H1 (cell line): ENCODE results near the gene RTEL1. TPM values are rescaled to one million over a fixed set of nuclear protein-coding genes. Genes with fewer than 3 reads are reported as not detected.

Experiments used
- CTCF ChIA-PET: fragments of 300-600 bp; sonication (Branson Sonifier 250); formaldehyde crosslinking; loops from one replicate; lab custom pipeline; 2021; ENCODE audit not compliant: partially characterized antibody; lab: Charles Lee
- POLR2A ChIA-PET: fragments of 300-600 bp; sonication (Branson Sonifier 250); formaldehyde crosslinking; loops from one replicate; lab custom pipeline; 2021; ENCODE audit warnings: inconsistent platforms; ENCODE audit not compliant: partially characterized antibody; lab: Charles Lee
- DNase-seq, 2 experiments: peaks; one replicate each; pipeline versions ENCODE4 v3.0.0 to v3.0.0-alpha.2; 2010 to 2022; ENCODE audit warnings: low spot score in 2 of 2, low read depth in 1 of 2, mixed read lengths in 1 of 2
- FAIRE-seq: peaks from 2 replicates; lab custom pipeline; 2011; peaks lifted over from hg19 to GRCh38; lab: Jason Lieb, UNC
- H2AFZ ChIP-seq: 2 replicates; pipeline ENCODE4 v1.8.1; 2012; ENCODE audit warnings: low read length, inconsistent platforms
- H2AK5ac ChIP-seq: 2 replicates; pipeline ENCODE4 v1.6.1; 2013; ENCODE audit warnings: low read depth, low read length
- H2BK120ac ChIP-seq: replicated peaks from 2 replicates; pipeline ENCODE3; 2013; ENCODE audit warnings: low read depth, low read length, inconsistent platforms
- H2BK12ac ChIP-seq: 2 replicates; pipeline ENCODE4 v1.6.1; 2013; ENCODE audit warnings: low read depth, low read length
- H2BK15ac ChIP-seq: 2 replicates; pipeline ENCODE4 v1.6.1; 2013; ENCODE audit warnings: low read length
- H2BK20ac ChIP-seq: 2 replicates; pipeline ENCODE4 v1.6.1; 2013; ENCODE audit warnings: low read length
- H2BK5ac ChIP-seq: 2 replicates; pipeline ENCODE4 v1.6.1; 2013; ENCODE audit warnings: low read depth, low read length
- H3K14ac ChIP-seq: 2 replicates; pipeline ENCODE4 v1.6.1; 2013; ENCODE audit warnings: inconsistent platforms; ENCODE audit not compliant: insufficient read length
- H3K18ac ChIP-seq: 2 replicates; pipeline ENCODE4 v1.6.1; 2013; ENCODE audit warnings: low read length; ENCODE audit errors: extremely low read depth
- H3K23ac ChIP-seq: 2 replicates; pipeline ENCODE4 v1.6.1; 2013; ENCODE audit warnings: inconsistent platforms; ENCODE audit not compliant: insufficient read length
- H3K23me2 ChIP-seq: 2 replicates; pipeline ENCODE4 v1.6.1; 2013; ENCODE audit warnings: low read depth, low read length
- H3K27ac ChIP-seq: 2 replicates; pipeline ENCODE4 v1.6.1; 2011; ENCODE audit warnings: low read depth, low read length, inconsistent platforms
- H3K27me3 ChIP-seq, 4 experiments: replicated peaks in 1 of 4; 1 replicate in 1 of 4; 2 replicates in 3 of 4; pipeline versions ENCODE4 v1.6.1 to v1.8.1; 2011 to 2013; ENCODE audit warnings: low read length in 3 of 4, mild to moderate bottlenecking in 3 of 4, inconsistent platforms in 2 of 4, mixed read lengths in 2 of 4, moderate library complexity in 1 of 4; ENCODE audit not compliant: control insufficient read depth in 3 of 4, insufficient read depth in 3 of 4; ENCODE audit errors: extremely low read depth in 1 of 4
- H3K36me3 ChIP-seq, 4 experiments: 2 replicates each; pipeline versions ENCODE4 v1.6.1 to v1.8.1; 2011 to 2013; ENCODE audit warnings: mild to moderate bottlenecking in 4 of 4, low read length in 3 of 4, moderate library complexity in 2 of 4, control low read depth in 1 of 4, inconsistent platforms in 1 of 4; ENCODE audit not compliant: insufficient read depth in 4 of 4, control insufficient read depth in 2 of 4
- H3K4ac ChIP-seq: replicated peaks from 2 replicates; pipeline ENCODE3; 2013; ENCODE audit warnings: low read length, low read depth, mixed read lengths, inconsistent platforms; ENCODE audit not compliant: insufficient read length
- H3K4me1 ChIP-seq, 4 experiments: replicated peaks in 1 of 4; 1 replicate in 1 of 4; 2 replicates in 3 of 4; pipeline versions ENCODE4 v1.6.1 to v1.8.1; 2011 to 2013; ENCODE audit warnings: low read length in 3 of 4, inconsistent platforms in 2 of 4, mixed read lengths in 1 of 4; ENCODE audit not compliant: insufficient read depth in 4 of 4, control insufficient read depth in 3 of 4
- H3K4me2 ChIP-seq, 2 experiments: 2 replicates each; pipeline versions ENCODE4 v1.6.1 to v1.8.1; 2011 to 2013; ENCODE audit warnings: low read depth in 2 of 2, low read length in 2 of 2, control low read depth in 1 of 2, inconsistent platforms in 1 of 2, mild to moderate bottlenecking in 1 of 2; ENCODE audit not compliant: insufficient read depth in 1 of 2
- H3K4me3 ChIP-seq, 4 experiments: fragments of 200-600, 300-600 bp in 1 of 4; sonication (generic), shearing (Covaris generic), sonication (Bioruptor Twin) in 1 of 4; 2 replicates each; pipeline versions ENCODE4 v1.5.1 to v1.8.1; 2011 to 2016; ENCODE audit warnings: low read length in 4 of 4, low read depth in 3 of 4, control low read depth in 2 of 4, inconsistent platforms in 2 of 4, mild to moderate bottlenecking in 2 of 4, mixed read lengths in 1 of 4, moderate library complexity in 1 of 4; ENCODE audit not compliant: insufficient read depth in 2 of 4; ENCODE audit errors: extremely low read depth in 1 of 4
- H3K56ac ChIP-seq: replicated peaks from 2 replicates; pipeline ENCODE3; 2013; ENCODE audit warnings: low read depth, mild to moderate bottlenecking, mixed read lengths, low read length, inconsistent platforms; ENCODE audit not compliant: insufficient read length
- H3K79me1 ChIP-seq: 2 replicates; pipeline ENCODE4 v1.6.1; 2013; ENCODE audit warnings: low read depth, low read length, control low read depth
- H3K79me2 ChIP-seq, 2 experiments: 2 replicates each; pipeline versions ENCODE4 v1.6.1 to v1.8.1; 2012 to 2013; ENCODE audit warnings: low read length in 2 of 2, mild to moderate bottlenecking in 2 of 2, inconsistent platforms in 1 of 2; ENCODE audit not compliant: insufficient read depth in 2 of 2, control insufficient read depth in 1 of 2
- H3K9ac ChIP-seq, 4 experiments: replicated peaks in 1 of 4; 1 replicate in 1 of 4; 2 replicates in 3 of 4; pipeline versions ENCODE4 v1.6.1 to v1.8.1; 2011 to 2013; ENCODE audit warnings: low read depth in 3 of 4, low read length in 3 of 4, control low read depth in 2 of 4, mild to moderate bottlenecking in 2 of 4, moderate library complexity in 2 of 4, inconsistent platforms in 1 of 4; ENCODE audit errors: extremely low read depth in 1 of 4
- H3K9me3 ChIP-seq, 2 experiments: 2 replicates each; pipeline versions ENCODE4 v1.6.1 to v1.8.1; 2012 to 2013; ENCODE audit warnings: mild to moderate bottlenecking in 2 of 2, moderate library complexity in 2 of 2, control low read depth in 1 of 2, inconsistent platforms in 1 of 2, low read depth in 1 of 2, low read length in 1 of 2, mixed read lengths in 1 of 2; ENCODE audit not compliant: insufficient read depth in 2 of 2
- H4K20me1 ChIP-seq, 2 experiments: replicated peaks in 1 of 2; 2 replicates each; pipeline versions ENCODE3 to v1.8.1; 2011 to 2013; ENCODE audit warnings: inconsistent platforms in 2 of 2, low read length in 2 of 2, mild to moderate bottlenecking in 1 of 2; ENCODE audit not compliant: insufficient read depth in 2 of 2, control insufficient read depth in 1 of 2
- H4K5ac ChIP-seq: 2 replicates; pipeline ENCODE4 v1.6.1; 2013; ENCODE audit warnings: low read length, low read depth, mixed read lengths, inconsistent platforms; ENCODE audit not compliant: insufficient read length
- H4K8ac ChIP-seq: 2 replicates; pipeline ENCODE4 v1.8.0; 2013; ENCODE audit warnings: mild to moderate bottlenecking, moderate library complexity, low read length, inconsistent platforms; ENCODE audit not compliant: insufficient read depth; ENCODE audit errors: extremely low read depth
- H4K91ac ChIP-seq: replicated peaks from 2 replicates; pipeline ENCODE3; 2013; ENCODE audit warnings: low read length, mixed read lengths, inconsistent platforms; ENCODE audit not compliant: insufficient read length
- CHD1 ChIP-seq: IDR thresholded peaks from 2 replicates; pipeline ENCODE4 v1.6.1; 2012; ENCODE audit warnings: low read depth, low read length, improper control_type of control experiment
- CHD2 ChIP-seq: IDR thresholded peaks from 2 replicates; pipeline ENCODE4 v1.6.1; 2012; ENCODE audit warnings: low read length, improper control_type of control experiment
- CTBP2 ChIP-seq: IDR thresholded peaks from 2 replicates; pipeline ENCODE4 v1.7.0; 2011; ENCODE audit warnings: borderline replicate concordance, mild to moderate bottlenecking, moderate library complexity, mixed read lengths, low read length; ENCODE audit not compliant: insufficient read depth, insufficient read length
- SAP30 ChIP-seq: fragments of 300-600 bp; sonication (generic); IDR thresholded peaks from 2 replicates; pipeline ENCODE4 v1.7.1; 2012; ENCODE audit warnings: low read length, moderate library complexity, mild to moderate bottlenecking, inconsistent platforms; ENCODE audit not compliant: insufficient read depth, insufficient replicate concordance
- TAF7 ChIP-seq: optimal IDR thresholded peaks from 2 replicates; pipeline ENCODE3; 2011; ENCODE audit warnings: low read depth, mild to moderate bottlenecking, inconsistent platforms, low read length, moderate library complexity, borderline replicate concordance
- USF2 ChIP-seq: IDR thresholded peaks from 2 replicates; pipeline ENCODE4 v1.6.1; 2011; ENCODE audit warnings: low read length, improper control_type of control experiment
- WGBS, 2 experiments: shearing (Covaris generic) in 1 of 2; methylation state at CpG; one replicate each; pipeline versions ENCODE4 v1.1.6 to v1.1.7; 2013 to 2015; ENCODE audit warnings: low lambda C conversion rate in 2 of 2, mixed read lengths in 2 of 2, inconsistent platforms in 1 of 2, low coverage in 1 of 2, missing lambda C conversion rate in 1 of 2; ENCODE audit not compliant: insufficient replicate concordance in 2 of 2, insufficient coverage in 1 of 2, insufficient read length in 1 of 2; ENCODE audit errors: extremely low coverage in 1 of 2, missing lambda C conversion rate in 1 of 2; 5-methylcytosine and 5-hydroxymethylcytosine counted together
- polyA plus RNA-seq, 7 experiments: library from polyadenylated mRNA; depleted of rRNA in 3 of 7; stranded (reverse) in 5 of 7; unstranded in 2 of 7; fragments of >200 nt in 5 of 7; fragments of 200-250 nt in 2 of 7; gene quantifications; 1 replicate in 5 of 7; 2 replicates in 1 of 7; 4 replicates in 1 of 7; pipeline versions ENCODE4 v1.2.1 to v1.2.3, GENCODE V29; 2011 to 2013; ENCODE audit warnings: missing spikeins in 2 of 7, mixed read lengths in 2 of 7
- total RNA-seq: library from RNA; stranded (reverse); fragmentation: NEBNext Ultra II Directional; extraction: Animal tissue kit (Norgen Biotek cat#: 25700); gene quantifications from 2 replicates; pipeline ENCODE4 v1.2.1, GENCODE V29; 2021
- TF ChIP-seq, protein P1 (sequence below), 3 experiments: IDR thresholded peaks; 1 replicate in 2 of 3; 2 replicates in 1 of 3; pipeline versions ENCODE4 v1.5.1 to v1.6.1; 2011; ENCODE audit warnings: low read length in 3 of 3, mild to moderate bottlenecking in 3 of 3, inconsistent platforms in 2 of 3, low read depth in 1 of 3, moderate library complexity in 1 of 3; ENCODE audit not compliant: insufficient read depth in 1 of 3; ENCODE audit errors: control extremely low read depth in 1 of 3

RTEL1 gene
- total and polyA plus RNA-seq, 2 of the 8 experiments (the other 6 are each of a cell fraction or from before 2014, with no cell fraction given): 16.2 to 37.1 TPM

- Histone ChIP-seq H3K23me2 (no peaks in the 10 kb centered on the region), H2BK12ac (no peak overlapping the region), H4K20me1 (peaks cover 2 to 10% of the 10 kb centered on the region in 2 experiments), H3K27ac (no peak overlapping the region), H4K91ac (no peak overlapping the region), H3K79me2 (no peaks in the 10 kb centered on the region), H2AK5ac (no peak overlapping the region), H3K9ac (no peak overlapping the region), H3K18ac (no peak overlapping the region), H2BK5ac (no peak overlapping the region), H3K36me3 (peaks cover 0 to 31% (median 17%) of the 10 kb centered on the region in 4 experiments; a peak in 6 of 8 replicates), H3K56ac (no peak overlapping the region), H4K5ac (no peak overlapping the region), H4K8ac (peak overlapping the region; percentile 15), H3K14ac (no peak overlapping the region), H2BK120ac (no peak overlapping the region), H3K27me3 (no peaks in the 10 kb centered on the region), H2BK20ac (no peak overlapping the region), H2BK15ac (no peak overlapping the region), H3K4me1 (no peaks in the 10 kb centered on the region), H2AFZ (no peak overlapping the region), H3K4ac (no peak overlapping the region), H3K4me2 (no peak overlapping the region; a peak in 1 of 4 replicates), H3K9me3 (no peaks in the 10 kb centered on the region), H3K4me3 (no peak overlapping the region), H3K79me1 (no peaks in the 10 kb centered on the region; the same call in 1 of the 2 replicates), H3K23ac (no peak overlapping the region)
- DNase-seq (peak in 1 of 2 experiments; percentile 82), FAIRE-seq (no peak)
- 82% methylated on average over 10 of the region's 18 CpGs; no CpG with 5 or more reads in 1 of the 2 experiments for WGBS, 2 experiments
- CTCF ChIA-PET: interaction anchor here (0.7 to 1.5 kb wide), 4 partner anchors 23 to 127 kb away, joined by 3 read pairs; no protein-coding TSS in a partner anchor
- POLR2A ChIA-PET: interaction anchor here (0.7 to 1.0 kb wide), 3 partner anchors 29 to 64 kb away, joined by 3 read pairs; partner anchors contain the start of genes ARFRP1 and ZGPAT
- TF ChIP-seq USF2 (no peak), CHD2 (0 out of 2 replicates have a peak, but pooled peaks have one; percentile 21), SAP30 (no peak), TAF7 (no peak), CHD1 (no peak), CTBP2 (no peak)
- TF ChIP-seq, protein P1, sequence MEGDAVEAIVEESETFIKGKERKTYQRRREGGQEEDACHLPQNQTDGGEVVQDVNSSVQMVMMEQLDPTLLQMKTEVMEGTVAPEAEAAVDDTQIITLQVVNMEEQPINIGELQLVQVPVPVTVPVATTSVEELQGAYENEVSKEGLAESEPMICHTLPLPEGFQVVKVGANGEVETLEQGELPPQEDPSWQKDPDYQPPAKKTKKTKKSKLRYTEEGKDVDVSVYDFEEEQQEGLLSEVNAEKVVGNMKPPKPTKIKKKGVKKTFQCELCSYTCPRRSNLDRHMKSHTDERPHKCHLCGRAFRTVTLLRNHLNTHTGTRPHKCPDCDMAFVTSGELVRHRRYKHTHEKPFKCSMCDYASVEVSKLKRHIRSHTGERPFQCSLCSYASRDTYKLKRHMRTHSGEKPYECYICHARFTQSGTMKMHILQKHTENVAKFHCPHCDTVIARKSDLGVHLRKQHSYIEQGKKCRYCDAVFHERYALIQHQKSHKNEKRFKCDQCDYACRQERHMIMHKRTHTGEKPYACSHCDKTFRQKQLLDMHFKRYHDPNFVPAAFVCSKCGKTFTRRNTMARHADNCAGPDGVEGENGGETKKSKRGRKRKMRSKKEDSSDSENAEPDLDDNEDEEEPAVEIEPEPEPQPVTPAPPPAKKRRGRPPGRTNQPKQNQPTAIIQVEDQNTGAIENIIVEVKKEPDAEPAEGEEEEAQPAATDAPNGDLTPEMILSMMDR (IDR thresholded peaks at IDR 0.05; ENCODE audit: control extremely low read depth in 1 of 3, insufficient read depth in 1 of 3, low read depth in 1 of 3, low read length in 3 of 3): no peak
Observed at GRCh38 chr20:63664861-63665594, 6.9 kb downstream of the RTEL1 start.
